ENCODE results near the gene RERE.

Gene RERE

DNA sequence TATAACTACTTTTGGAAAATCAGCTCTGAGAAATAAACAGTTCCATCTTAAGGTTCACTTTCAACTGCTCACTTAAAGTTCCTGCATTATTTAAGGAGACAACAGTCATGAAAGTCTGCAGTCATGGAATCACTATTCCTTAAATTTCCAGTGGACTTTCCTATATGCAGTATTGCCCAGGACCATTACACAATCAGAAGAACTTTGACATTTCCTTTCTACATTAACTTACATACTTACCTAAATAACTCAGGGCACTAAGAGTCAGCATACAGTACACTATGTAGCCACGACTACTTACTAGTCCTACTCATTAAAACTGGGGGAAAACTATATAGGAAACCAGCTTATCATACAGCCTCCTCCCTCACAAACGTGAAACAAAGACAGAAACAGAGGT lies 279.4 kb downstream of the RERE start:
- H3K4me3 ChIP-seq (ENCODE audit: low read length in 2 of 2), result no peak overlapping the region
- no peak overlapping the region for H3K9ac ChIP-seq (ENCODE audit: low read depth, low read length, poor library complexity)
- H3K14ac ChIP-seq (ENCODE audit: low read length), result no peak overlapping the region
- H2AFZ ChIP-seq (ENCODE audit: low read length), result no peak overlapping the region
- H3K79me1 ChIP-seq (ENCODE audit: low read depth, low read length), result no peaks in the 10 kb centered on the region
- H2AK5ac ChIP-seq (ENCODE audit: low read depth, low read length), result no peak overlapping the region
- H3K36me3 ChIP-seq (replicated peaks in 1 of 2; ENCODE audit: control insufficient read depth in 2 of 2, insufficient read depth in 2 of 2, low read length in 2 of 2), result peaks cover 2 to 85% of the 10 kb centered on the region in 2 donors
- no peaks in the 10 kb centered on the region for H3K4me1 ChIP-seq (ENCODE audit: control insufficient read depth in 2 of 2, insufficient read depth in 1 of 2, low read depth in 1 of 2, low read length in 2 of 2)
- no CpG with 5 or more reads among the region's 2 CpGs for WGBS, 2 donors (ENCODE audit: extremely low coverage in 2 of 2, insufficient read length in 2 of 2, insufficient replicate concordance in 1 of 2)
- H3K27me3 ChIP-seq (ENCODE audit: control insufficient read depth in 3 of 3, insufficient read depth in 3 of 3, low read depth in 1 of 3, low read length in 3 of 3), result no peaks in the 10 kb centered on the region
- H3K27ac ChIP-seq (replicated peaks; ENCODE audit: low read length), result no peak overlapping the region
- DNase-seq (ENCODE audit: low spot score), result no peak
- no peak overlapping the region for H4K91ac ChIP-seq (ENCODE audit: low read depth, low read length, poor library complexity)
- no peak overlapping the region for H2BK120ac ChIP-seq (ENCODE audit: low read depth, low read length)
- H3K18ac ChIP-seq (ENCODE audit: low read length), result no peak overlapping the region
- no peak overlapping the region for H3K4me2 ChIP-seq (ENCODE audit: insufficient read depth, low read length, poor library complexity, severe bottlenecking)
- H4K8ac ChIP-seq (ENCODE audit: low read depth, low read length), result no peak overlapping the region
- no peak overlapping the region for H3K23ac ChIP-seq (ENCODE audit: low read depth, low read length, poor library complexity)
- no peak overlapping the region for H2BK5ac ChIP-seq (ENCODE audit: low read length)
- H2BK12ac ChIP-seq (ENCODE audit: low read length), result no peak overlapping the region
- no peak overlapping the region for H2BK15ac ChIP-seq (ENCODE audit: low read length)
- H3K4ac ChIP-seq (ENCODE audit: low read length), result no peak overlapping the region
- no peaks in the 10 kb centered on the region for H3K9me3 ChIP-seq (replicated peaks in 1 of 2; ENCODE audit: control insufficient read depth in 2 of 2, insufficient read depth in 1 of 2, low read depth in 1 of 2, low read length in 2 of 2)

DNA sequence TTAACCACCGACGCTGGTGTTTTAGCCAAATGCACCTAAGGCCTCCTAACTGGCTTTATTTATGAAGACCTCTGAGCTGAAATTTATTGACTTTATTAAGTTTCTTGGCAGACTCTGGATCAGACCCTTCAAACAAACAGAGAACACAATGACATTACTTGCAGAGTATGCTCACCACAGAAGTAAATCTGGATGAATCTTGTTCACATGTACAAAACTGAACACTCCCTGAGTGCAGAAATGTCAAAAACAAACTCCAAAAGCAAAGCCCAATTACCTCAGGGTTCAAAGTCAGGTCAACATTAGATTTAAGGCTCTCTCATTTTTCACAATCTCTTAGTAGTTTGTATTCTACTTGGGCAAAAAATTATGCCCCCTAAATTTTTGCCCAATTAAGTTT lies 280.9 kb downstream of the RERE start:
- no peak overlapping the region for H3K27ac ChIP-seq (replicated peaks; ENCODE audit: low read length)
- no peak overlapping the region for H4K8ac ChIP-seq (ENCODE audit: low read depth, low read length)
- H2BK5ac ChIP-seq (ENCODE audit: low read length), result no peak overlapping the region
- H3K4me1 ChIP-seq (ENCODE audit: control insufficient read depth in 2 of 2, insufficient read depth in 1 of 2, low read depth in 1 of 2, low read length in 2 of 2), result no peaks in the 10 kb centered on the region
- no peaks in the 10 kb centered on the region for H3K27me3 ChIP-seq (ENCODE audit: control insufficient read depth in 3 of 3, insufficient read depth in 3 of 3, low read depth in 1 of 3, low read length in 3 of 3)
- peaks cover 2 to 79% of the 10 kb centered on the region in 2 donors for H3K36me3 ChIP-seq (replicated peaks in 1 of 2; ENCODE audit: control insufficient read depth in 2 of 2, insufficient read depth in 2 of 2, low read length in 2 of 2)
- DNase-seq (ENCODE audit: low spot score), result no peak
- H3K4ac ChIP-seq (ENCODE audit: low read length), result no peak overlapping the region
- no peak overlapping the region for H3K14ac ChIP-seq (ENCODE audit: low read length)
- H3K18ac ChIP-seq (ENCODE audit: low read length), result no peak overlapping the region
- no peak overlapping the region for H2AK5ac ChIP-seq (ENCODE audit: low read depth, low read length)
- no CpG with 5 or more reads among the region's 2 CpGs for WGBS, 2 donors (ENCODE audit: extremely low coverage in 2 of 2, insufficient read length in 2 of 2, insufficient replicate concordance in 1 of 2)
- no peak overlapping the region for H2BK15ac ChIP-seq (ENCODE audit: low read length)
- no peaks in the 10 kb centered on the region for H3K9me3 ChIP-seq (replicated peaks in 1 of 2; ENCODE audit: control insufficient read depth in 2 of 2, insufficient read depth in 1 of 2, low read depth in 1 of 2, low read length in 2 of 2)
- no peak overlapping the region for H4K91ac ChIP-seq (ENCODE audit: low read depth, low read length, poor library complexity)
- H3K4me3 ChIP-seq (ENCODE audit: low read length in 2 of 2), result no peak overlapping the region
- no peak overlapping the region for H3K23ac ChIP-seq (ENCODE audit: low read depth, low read length, poor library complexity)
- no peak overlapping the region for H2AFZ ChIP-seq (ENCODE audit: low read length)
- no peak overlapping the region for H2BK12ac ChIP-seq (ENCODE audit: low read length)
- H2BK120ac ChIP-seq (ENCODE audit: low read depth, low read length), result no peak overlapping the region
- H3K4me2 ChIP-seq (ENCODE audit: insufficient read depth, low read length, poor library complexity, severe bottlenecking), result no peak overlapping the region
- no peaks in the 10 kb centered on the region for H3K79me1 ChIP-seq (ENCODE audit: low read depth, low read length)
- H3K9ac ChIP-seq (ENCODE audit: low read depth, low read length, poor library complexity), result no peak overlapping the region

DNA sequence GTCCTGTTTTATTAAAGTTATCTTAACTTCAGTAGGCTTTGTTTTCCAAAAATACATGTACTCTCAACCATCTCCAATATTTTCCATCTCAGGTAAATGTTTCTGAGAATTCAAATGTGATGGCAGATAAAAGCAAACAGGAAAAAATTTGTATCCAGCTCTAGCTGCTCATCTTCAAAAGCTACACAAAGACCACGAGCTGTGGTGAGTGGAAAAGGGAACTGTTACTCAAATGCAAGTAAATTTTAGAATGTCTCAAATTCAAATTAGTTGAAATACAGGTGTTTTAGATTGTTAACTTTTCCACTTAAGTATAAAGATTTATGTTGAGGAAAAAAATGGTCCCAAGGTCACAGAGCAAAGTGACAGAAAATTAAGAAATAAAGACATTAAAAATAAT lies 283.5 kb downstream of the RERE start:
- Histone ChIP-seq H3K4ac (ENCODE audit: low read length) (no peak overlapping the region), H2AFZ (ENCODE audit: low read length) (no peak overlapping the region), H3K14ac (ENCODE audit: low read length) (no peak overlapping the region), H3K27ac (replicated peaks; ENCODE audit: low read length) (no peak overlapping the region), H3K23ac (ENCODE audit: low read depth, low read length, poor library complexity) (no peak overlapping the region), H4K8ac (ENCODE audit: low read depth, low read length) (no peak overlapping the region), H3K4me2 (ENCODE audit: insufficient read depth, low read length, poor library complexity, severe bottlenecking) (no peak overlapping the region), H2BK12ac (ENCODE audit: low read length) (no peak overlapping the region), H3K9me3 (replicated peaks in 1 of 2; ENCODE audit: control insufficient read depth in 2 of 2, insufficient read depth in 1 of 2, low read depth in 1 of 2, low read length in 2 of 2) (no peaks in the 10 kb centered on the region), H4K91ac (ENCODE audit: low read depth, low read length, poor library complexity) (no peak overlapping the region), H2BK15ac (ENCODE audit: low read length) (no peak overlapping the region), H3K18ac (ENCODE audit: low read length) (no peak overlapping the region), H2BK5ac (ENCODE audit: low read length) (no peak overlapping the region), H2AK5ac (ENCODE audit: low read depth, low read length) (no peak overlapping the region), H3K27me3 (ENCODE audit: control insufficient read depth in 3 of 3, insufficient read depth in 3 of 3, low read depth in 1 of 3, low read length in 3 of 3) (no peaks in the 10 kb centered on the region), H2BK120ac (ENCODE audit: low read depth, low read length) (no peak overlapping the region), H3K36me3 (replicated peaks in 1 of 2; ENCODE audit: control insufficient read depth in 2 of 2, insufficient read depth in 2 of 2, low read length in 2 of 2) (peaks cover 2 to 64% of the 10 kb centered on the region in 2 donors), H3K9ac (ENCODE audit: low read depth, low read length, poor library complexity) (no peak overlapping the region), H3K79me1 (ENCODE audit: low read depth, low read length) (no peaks in the 10 kb centered on the region), H3K4me1 (ENCODE audit: control insufficient read depth in 2 of 2, insufficient read depth in 1 of 2, low read depth in 1 of 2, low read length in 2 of 2) (peaks cover 0 to 2% of the 10 kb centered on the region in 2 donors), H3K4me3 (ENCODE audit: low read length in 2 of 2) (no peak overlapping the region)
- DNase-seq (ENCODE audit: low spot score), result no peak
- WGBS, 2 donors (ENCODE audit: extremely low coverage in 2 of 2, insufficient read length in 2 of 2, insufficient replicate concordance in 1 of 2), result no CpG with 5 or more reads among the region's 1 CpG

DNA sequence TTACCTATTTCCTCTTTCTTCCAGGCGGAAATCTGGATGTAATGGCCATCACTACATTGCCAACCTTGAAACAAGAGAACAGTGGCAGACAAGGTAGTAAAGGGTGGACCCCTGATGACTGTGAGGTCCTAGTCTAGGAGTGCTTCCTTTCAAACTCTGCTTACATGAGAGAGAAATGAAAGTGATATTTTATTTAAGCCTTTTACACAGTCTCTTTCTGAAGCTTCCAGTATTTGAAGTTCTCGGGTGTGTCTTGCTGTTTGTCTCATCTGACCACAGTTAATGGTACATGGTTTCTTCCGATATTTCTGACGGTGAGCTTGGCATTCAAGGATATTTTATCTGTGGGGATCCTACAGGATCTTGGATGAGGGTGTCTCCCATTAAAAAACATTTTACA lies 284.3 kb downstream of the RERE start:
- Histone ChIP-seq H3K9me3 (replicated peaks in 1 of 2; ENCODE audit: control insufficient read depth in 2 of 2, insufficient read depth in 1 of 2, low read depth in 1 of 2, low read length in 2 of 2) (no peaks in the 10 kb centered on the region), H2BK12ac (ENCODE audit: low read length) (no peak overlapping the region), H3K9ac (ENCODE audit: low read depth, low read length, poor library complexity) (no peak overlapping the region), H3K23ac (ENCODE audit: low read depth, low read length, poor library complexity) (no peak overlapping the region), H3K27me3 (ENCODE audit: control insufficient read depth in 3 of 3, insufficient read depth in 3 of 3, low read depth in 1 of 3, low read length in 3 of 3) (no peaks in the 10 kb centered on the region), H3K4me1 (ENCODE audit: control insufficient read depth in 2 of 2, insufficient read depth in 1 of 2, low read depth in 1 of 2, low read length in 2 of 2) (peaks cover 0 to 2% of the 10 kb centered on the region in 2 donors), H3K4me3 (ENCODE audit: low read length in 2 of 2) (no peak overlapping the region), H4K91ac (ENCODE audit: low read depth, low read length, poor library complexity) (no peak overlapping the region), H3K14ac (ENCODE audit: low read length) (no peak overlapping the region), H2AK5ac (ENCODE audit: low read depth, low read length) (no peak overlapping the region), H3K18ac (ENCODE audit: low read length) (no peak overlapping the region), H2BK120ac (ENCODE audit: low read depth, low read length) (no peak overlapping the region), H2BK5ac (ENCODE audit: low read length) (no peak overlapping the region), H3K27ac (replicated peaks; ENCODE audit: low read length) (no peak overlapping the region), H3K4me2 (ENCODE audit: insufficient read depth, low read length, poor library complexity, severe bottlenecking) (no peak overlapping the region), H2BK15ac (ENCODE audit: low read length) (no peak overlapping the region), H2AFZ (ENCODE audit: low read length) (no peak overlapping the region), H3K36me3 (replicated peaks in 1 of 2; ENCODE audit: control insufficient read depth in 2 of 2, insufficient read depth in 2 of 2, low read length in 2 of 2) (peaks cover 2 to 56% of the 10 kb centered on the region in 2 donors), H3K4ac (ENCODE audit: low read length) (no peak overlapping the region), H4K8ac (ENCODE audit: low read depth, low read length) (no peak overlapping the region), H3K79me1 (ENCODE audit: low read depth, low read length) (no peaks in the 10 kb centered on the region)
- DNase-seq (ENCODE audit: low spot score), result no peak
- WGBS, 2 donors (ENCODE audit: extremely low coverage in 2 of 2, insufficient read length in 2 of 2, insufficient replicate concordance in 1 of 2), result no CpG with 5 or more reads among the region's 4 CpGs

Data from neuronal stem cell (in vitro differentiated cells).